ENCODE measurements around the gene RNU2-1. TPM values are rescaled to one million over a fixed set of nuclear protein-coding genes. Genes with fewer than 3 reads are reported as not detected.
"Not testable (repeated sequence)": the region's sequence is repeated elsewhere in the genome, so short reads cannot be mapped to it uniquely, and the experiment has no call there.

The RNU2-1 gene
- total RNA-seq, 1 donor from 2014 or later, result 5,011 TPM

DNA sequence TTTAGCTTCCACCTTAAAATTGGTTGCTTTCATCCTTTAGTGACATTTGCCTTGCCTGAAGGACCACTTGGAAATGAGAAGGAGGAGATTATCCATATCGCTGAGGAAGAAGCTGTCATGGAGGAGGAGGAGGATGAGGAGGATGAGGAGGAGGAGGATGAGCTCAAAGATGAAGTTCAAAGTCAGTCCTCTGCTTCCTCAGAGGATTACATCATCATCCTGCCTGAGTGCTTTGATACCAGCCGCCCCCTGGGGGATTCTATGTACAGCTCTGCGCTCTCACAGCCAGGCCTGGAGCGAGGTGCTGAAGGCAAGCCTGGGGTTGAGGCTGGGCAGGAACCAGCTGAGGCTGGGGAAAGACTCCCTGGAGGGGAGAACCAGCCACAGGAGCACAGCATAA is 33.6 kb downstream of the RNU2-1 start:
- Mint-ChIP-seq H3K4me3 (ENCODE audit: unreplicated experiment) (no peak overlapping the region), H3K27ac (ENCODE audit: unreplicated experiment) (peak overlapping the region; percentile 7), H3K4me1 (ENCODE audit: unreplicated experiment) (no peaks in the 10 kb centered on the region), H3K36me3 (ENCODE audit: unreplicated experiment) (peaks cover 51% of the 10 kb centered on the region), H3K9me3 (ENCODE audit: unreplicated experiment) (no peaks in the 10 kb centered on the region), H3K27me3 (ENCODE audit: unreplicated experiment) (no peaks in the 10 kb centered on the region)
- DNase-seq (ENCODE audit: extremely low spot score, unreplicated experiment), result no peak
- TF ChIP-seq, protein P1, sequence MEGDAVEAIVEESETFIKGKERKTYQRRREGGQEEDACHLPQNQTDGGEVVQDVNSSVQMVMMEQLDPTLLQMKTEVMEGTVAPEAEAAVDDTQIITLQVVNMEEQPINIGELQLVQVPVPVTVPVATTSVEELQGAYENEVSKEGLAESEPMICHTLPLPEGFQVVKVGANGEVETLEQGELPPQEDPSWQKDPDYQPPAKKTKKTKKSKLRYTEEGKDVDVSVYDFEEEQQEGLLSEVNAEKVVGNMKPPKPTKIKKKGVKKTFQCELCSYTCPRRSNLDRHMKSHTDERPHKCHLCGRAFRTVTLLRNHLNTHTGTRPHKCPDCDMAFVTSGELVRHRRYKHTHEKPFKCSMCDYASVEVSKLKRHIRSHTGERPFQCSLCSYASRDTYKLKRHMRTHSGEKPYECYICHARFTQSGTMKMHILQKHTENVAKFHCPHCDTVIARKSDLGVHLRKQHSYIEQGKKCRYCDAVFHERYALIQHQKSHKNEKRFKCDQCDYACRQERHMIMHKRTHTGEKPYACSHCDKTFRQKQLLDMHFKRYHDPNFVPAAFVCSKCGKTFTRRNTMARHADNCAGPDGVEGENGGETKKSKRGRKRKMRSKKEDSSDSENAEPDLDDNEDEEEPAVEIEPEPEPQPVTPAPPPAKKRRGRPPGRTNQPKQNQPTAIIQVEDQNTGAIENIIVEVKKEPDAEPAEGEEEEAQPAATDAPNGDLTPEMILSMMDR (IDR thresholded peaks at IDR 0.05), result no peak

DNA sequence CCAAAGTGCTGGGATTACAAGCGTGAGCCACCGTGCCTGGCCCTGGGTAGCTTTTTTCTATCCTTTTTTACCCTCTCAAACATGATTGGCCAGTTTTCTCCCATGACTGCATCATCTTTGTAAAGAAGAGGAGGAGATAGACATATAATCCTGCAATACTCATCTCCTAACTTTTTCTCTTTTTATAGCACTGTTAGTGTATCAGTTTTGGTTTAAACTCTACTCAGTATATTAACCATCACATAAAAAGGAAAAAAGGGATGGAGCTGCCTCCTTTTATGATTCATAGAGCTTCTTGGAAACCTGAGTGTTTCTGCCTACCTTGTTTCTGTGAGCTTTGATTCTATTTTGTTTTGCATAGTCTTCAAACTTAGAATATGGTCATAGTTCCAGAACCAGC is 34.1 kb downstream of the RNU2-1 start:
- H3K9me3 Mint-ChIP-seq (ENCODE audit: unreplicated experiment), result no peaks in the 10 kb centered on the region
- no peak overlapping the region for H3K27ac Mint-ChIP-seq (ENCODE audit: unreplicated experiment)
- TF ChIP-seq, protein P1 (IDR thresholded peaks at IDR 0.05), result no peak
- H3K4me3 Mint-ChIP-seq (ENCODE audit: unreplicated experiment), result no peak overlapping the region
- H3K27me3 Mint-ChIP-seq (ENCODE audit: unreplicated experiment), result no peaks in the 10 kb centered on the region
- no peak for DNase-seq (ENCODE audit: extremely low spot score, unreplicated experiment)
- H3K4me1 Mint-ChIP-seq (ENCODE audit: unreplicated experiment), result no peaks in the 10 kb centered on the region
- H3K36me3 Mint-ChIP-seq (ENCODE audit: unreplicated experiment), result peaks cover 51% of the 10 kb centered on the region

DNA sequence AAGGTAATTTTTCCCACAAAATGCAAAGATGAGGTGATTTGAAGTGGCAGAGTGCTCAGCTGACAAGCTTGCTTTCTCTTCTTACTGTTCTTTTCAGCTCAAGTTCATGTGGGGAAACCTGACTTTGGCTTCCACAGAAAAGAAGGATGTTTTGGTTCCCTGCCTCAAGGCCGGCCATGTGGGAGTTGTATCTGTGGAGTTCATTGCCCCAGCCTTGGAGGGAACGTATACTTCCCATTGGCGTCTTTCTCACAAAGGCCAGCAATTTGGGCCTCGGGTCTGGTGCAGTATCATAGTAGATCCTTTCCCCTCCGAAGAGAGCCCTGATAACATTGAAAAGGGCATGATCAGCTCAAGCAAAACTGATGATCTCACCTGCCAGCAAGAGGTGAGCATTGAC is 40.5 kb downstream of the RNU2-1 start:
- Mint-ChIP-seq H3K27me3 (ENCODE audit: unreplicated experiment) (no peaks in the 10 kb centered on the region), H3K4me3 (ENCODE audit: unreplicated experiment) (no peak overlapping the region), H3K27ac (ENCODE audit: unreplicated experiment) (no peak overlapping the region), H3K36me3 (ENCODE audit: unreplicated experiment) (peaks cover 68% of the 10 kb centered on the region), H3K4me1 (ENCODE audit: unreplicated experiment) (no peaks in the 10 kb centered on the region), H3K9me3 (ENCODE audit: unreplicated experiment) (no peaks in the 10 kb centered on the region)
- DNase-seq (ENCODE audit: extremely low spot score, unreplicated experiment), result peak; percentile 60
- TF ChIP-seq, protein P1 (IDR thresholded peaks at IDR 0.05), result no peak

DNA sequence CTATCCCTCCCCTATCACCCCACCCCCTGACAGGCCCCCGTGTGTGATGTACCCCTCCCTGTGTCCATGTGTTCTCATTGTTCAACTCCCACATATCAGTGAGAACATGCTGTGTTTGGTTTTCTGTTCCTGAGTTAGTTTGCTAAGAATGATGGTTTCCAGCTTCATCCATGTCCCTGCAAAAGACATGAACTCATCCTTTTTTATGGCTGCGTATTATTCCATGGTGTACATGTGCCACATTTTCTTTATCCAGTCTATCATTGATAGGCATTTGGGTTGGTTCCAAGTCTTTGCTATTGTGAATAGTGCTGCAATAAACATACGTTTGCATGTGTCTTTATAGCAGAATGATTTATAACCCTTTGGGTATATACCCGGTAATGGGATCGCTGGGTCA is 47.1 kb downstream of the RNU2-1 start:
- not testable (repeated sequence) for H3K4me3 Mint-ChIP-seq (ENCODE audit: unreplicated experiment); H3K27ac Mint-ChIP-seq (ENCODE audit: unreplicated experiment); H3K27me3 Mint-ChIP-seq (ENCODE audit: unreplicated experiment); H3K4me1 Mint-ChIP-seq (ENCODE audit: unreplicated experiment); H3K9me3 Mint-ChIP-seq (ENCODE audit: unreplicated experiment)
- H3K36me3 Mint-ChIP-seq (ENCODE audit: unreplicated experiment), result peaks cover 43% of the 10 kb centered on the region
- DNase-seq (ENCODE audit: extremely low spot score, unreplicated experiment), result peak; percentile 13

DNA sequence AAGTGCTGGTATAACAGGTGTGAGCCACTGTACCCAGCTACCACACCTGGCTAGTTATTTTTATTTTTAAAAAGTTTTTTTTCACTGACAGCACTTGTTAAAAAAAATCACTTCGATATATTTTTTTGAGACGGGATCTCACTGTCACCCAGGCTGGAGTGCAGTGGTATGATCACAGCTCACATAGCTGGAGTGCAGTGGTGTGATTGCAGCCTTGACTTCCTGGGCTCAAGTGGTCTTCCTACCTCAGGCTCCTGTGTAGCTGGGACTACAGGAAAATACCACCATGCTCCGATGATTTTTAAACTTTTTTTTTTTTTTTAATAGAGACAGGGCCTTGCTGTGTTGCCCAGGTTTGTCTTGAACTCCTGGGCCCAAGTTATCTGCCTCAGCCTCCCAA is 49.9 kb downstream of the RNU2-1 start:
- H3K36me3 Mint-ChIP-seq (ENCODE audit: unreplicated experiment), result peaks cover 30% of the 10 kb centered on the region
- no peak overlapping the region for H3K27ac Mint-ChIP-seq (ENCODE audit: unreplicated experiment)
- H3K4me3 Mint-ChIP-seq (ENCODE audit: unreplicated experiment), result no peak overlapping the region
- TF ChIP-seq, protein P1 (IDR thresholded peaks at IDR 0.05), result no peak
- no peaks in the 10 kb centered on the region for H3K9me3 Mint-ChIP-seq (ENCODE audit: unreplicated experiment)
- H3K4me1 Mint-ChIP-seq (ENCODE audit: unreplicated experiment), result no peaks in the 10 kb centered on the region
- H3K27me3 Mint-ChIP-seq (ENCODE audit: unreplicated experiment), result no peaks in the 10 kb centered on the region
- peak; percentile 8 for DNase-seq (ENCODE audit: extremely low spot score, unreplicated experiment)

Other genes with a start within 250 kb of the RNU2-1 start
- 956 and 1,010 TPM in 2 replicates for gene RPL27, start 235.6 kb downstream of the RNU2-1 start, total RNA-seq
- 34.4 and 41.6 TPM in 2 replicates for gene IFI35, start 227.2 kb downstream of the RNU2-1 start, total RNA-seq
- 439 and 505 TPM in 2 replicates for gene VAT1, start 211.6 kb downstream of the RNU2-1 start, total RNA-seq
- gene RND2, start 208.7 kb downstream of the RNU2-1 start, total RNA-seq, result 0.91 and 1.5 TPM in 2 replicates
- 6.8 and 7.3 TPM in 2 replicates for gene BRCA1, start 108.6 kb downstream of the RNU2-1 start, total RNA-seq
- 102 and 104 TPM in 2 replicates for gene NBR1, start 62.8 kb downstream of the RNU2-1 start, total RNA-seq
- gene TMEM106A, start 22.1 kb downstream of the RNU2-1 start, total RNA-seq, result 7.2 and 9.0 TPM in 2 replicates
- gene CCDC200, start 5.4 kb downstream of the RNU2-1 start, total RNA-seq, result not detected in 2 replicates
- 17.2 and 19.3 TPM in 2 replicates for gene ARL4D, start 165.0 kb upstream of the RNU2-1 start, total RNA-seq
- gene DHX8, start 250.0 kb upstream of the RNU2-1 start, total RNA-seq, result 68.5 and 70.7 TPM in 2 replicates

Data from osteocyte (in vitro differentiated cells).